ENCODE results near the gene STT3A. TPM values are rescaled to one million over a fixed set of nuclear protein-coding genes. Genes with fewer than 3 reads are reported as not detected.

The STT3A gene
- total and polyA plus RNA-seq, 10 of the 15 experiments (the other 5 are each of a cell fraction or from before 2014, with no cell fraction given): 74.4 to 202 (median 118) TPM

DNA sequence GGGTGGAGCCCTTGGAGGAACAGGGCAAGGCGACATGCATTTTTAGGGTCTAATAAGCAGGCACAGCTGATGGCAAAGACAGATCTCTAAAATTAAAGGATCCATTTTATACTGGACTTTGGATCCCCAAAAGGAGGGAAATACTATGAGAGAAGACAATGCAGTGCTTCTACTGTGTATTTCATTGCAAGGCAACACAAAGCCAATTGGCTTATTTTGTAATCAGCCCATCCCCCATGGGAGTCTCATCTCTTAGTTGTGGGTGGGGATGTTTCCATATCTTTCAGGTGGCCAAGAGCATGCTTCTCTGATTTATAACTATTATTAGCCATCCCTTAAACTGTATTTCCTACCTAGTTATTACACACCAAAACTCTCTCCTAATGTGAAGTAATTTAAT is 41.9 kb upstream of the STT3A start (continued):
- TF ChIP-seq CEBPZ (IDR thresholded peaks at IDR 0.05; ENCODE audit: low read depth, low read length): no peak
- no peak for TF ChIP-seq SUZ12 (IDR thresholded peaks at IDR 0.05; ENCODE audit: unreplicated experiment)

- no peaks in the 10 kb centered on the region for H3K79me2 ChIP-seq (ENCODE audit: control insufficient read depth, insufficient read depth, low read length)
- no peaks in the 10 kb centered on the region for H4K20me1 ChIP-seq (ENCODE audit: control insufficient read depth, insufficient read depth)
- ChIA-PET POLR2A (interaction anchor here (0.6 to 0.7 kb wide), 2 partner anchors 24 to 598 kb away, joined by 3 read pairs; no protein-coding TSS in a partner anchor), SMC1A (ENCODE audit: uncharacterized antibody, unreplicated experiment) (no interaction called here), CTCF (no interaction called here), RAD21 (ENCODE audit: unreplicated experiment) (no interaction called here)
- H3K27ac ChIP-seq (ENCODE audit: control insufficient read depth, insufficient read depth): no peak overlapping the region
- H3K9ac ChIP-seq (ENCODE audit: control insufficient read depth, insufficient read depth, low read length): no peak overlapping the region
- H3K9me3 ChIP-seq (replicated peaks; ENCODE audit: control insufficient read depth, insufficient read depth, low read length): peaks cover 20% of the 10 kb centered on the region
- no peak overlapping the region for H3K4me3 ChIP-seq
- FAIRE-seq (no peak), DNase-seq (ENCODE audit: low read depth, low spot score) (no peak), ATAC-seq (no peak)
- in situ Hi-C loops (cut with MboI): no loop called here
- no peaks in the 10 kb centered on the region for H3K27me3 ChIP-seq (replicated peaks in 1 of 2; ENCODE audit: control insufficient read depth in 2 of 2, insufficient read depth in 2 of 2, low read length in 1 of 2)
- 0% methylated on average over 1 of the region's 1 CpG for WGBS (ENCODE audit: insufficient coverage, insufficient replicate concordance, low lambda C conversion rate, missing lambda C conversion rate)
- H3K36me3 ChIP-seq (ENCODE audit: control insufficient read depth in 2 of 2, insufficient read depth in 2 of 2, low read length in 1 of 2): no peaks in the 10 kb centered on the region
- no peak overlapping the region for H3K4me2 ChIP-seq (ENCODE audit: control insufficient read depth, insufficient read depth)
- no peak overlapping the region for H2AFZ ChIP-seq (ENCODE audit: control insufficient read depth, low read depth, low read length)
- BruUV-seq (replicated peaks): no TSS peak
- no peak for TF ChIP-seq JUNB (IDR thresholded peaks at IDR 0.05)
- TF ChIP-seq E2F4 (IDR thresholded peaks at IDR 0.05; ENCODE audit: low read depth, low read length): no peak
- no peak for TF ChIP-seq EGR1 (IDR thresholded peaks at IDR 0.05; ENCODE audit: borderline replicate concordance in 1 of 2, low read depth in 2 of 2, low read length in 2 of 2)
- TF ChIP-seq MXI1 (IDR thresholded peaks at IDR 0.05; ENCODE audit: low read depth, low read length): no peak
- TF ChIP-seq JUND (IDR thresholded peaks at IDR 0.05; ENCODE audit: low read depth, low read length): no peak
- TF ChIP-seq, protein P1, sequence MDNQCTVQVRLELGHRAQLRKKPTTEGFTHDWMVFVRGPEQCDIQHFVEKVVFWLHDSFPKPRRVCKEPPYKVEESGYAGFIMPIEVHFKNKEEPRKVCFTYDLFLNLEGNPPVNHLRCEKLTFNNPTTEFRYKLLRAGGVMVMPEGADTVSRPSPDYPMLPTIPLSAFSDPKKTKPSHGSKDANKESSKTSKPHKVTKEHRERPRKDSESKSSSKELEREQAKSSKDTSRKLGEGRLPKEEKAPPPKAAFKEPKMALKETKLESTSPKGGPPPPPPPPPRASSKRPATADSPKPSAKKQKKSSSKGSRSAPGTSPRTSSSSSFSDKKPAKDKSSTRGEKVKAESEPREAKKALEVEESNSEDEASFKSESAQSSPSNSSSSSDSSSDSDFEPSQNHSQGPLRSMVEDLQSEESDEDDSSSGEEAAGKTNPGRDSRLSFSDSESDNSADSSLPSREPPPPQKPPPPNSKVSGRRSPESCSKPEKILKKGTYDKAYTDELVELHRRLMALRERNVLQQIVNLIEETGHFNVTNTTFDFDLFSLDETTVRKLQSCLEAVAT (IDR thresholded peaks at IDR 0.05): no peak
- TF ChIP-seq NFXL1 (IDR thresholded peaks at IDR 0.05; ENCODE audit: borderline replicate concordance): no peak
- TF ChIP-seq PAX8 (IDR thresholded peaks at IDR 0.05): no peak
- no peak for TF ChIP-seq SMAD1 (IDR thresholded peaks at IDR 0.05; ENCODE audit: low read depth, partially characterized antibody)
- intact Hi-C loops (cut with micrococcal nuclease; ENCODE audit: unreplicated experiment): no loop called here
- no peaks in the 10 kb centered on the region for H3K4me1 ChIP-seq (ENCODE audit: control insufficient read depth, insufficient read depth, low read length)
Measured at GRCh38 chr11:125551835-125552342, 40.8 kb upstream of the STT3A start.

Data from GM12878 (cell line).